Measurements from ENCODE around the gene PIP4K2A. TPM values are rescaled to one million over a fixed set of nuclear protein-coding genes. Genes with fewer than 3 reads are reported as not detected.
A peak's percentile ranks its signal among the peaks of the same experiment; 100 is the strongest.

PIP4K2A gene
- total RNA-seq, 6 donors from 2014 or later = 20.5 to 70.2 (median 34.4) TPM

- no peaks in the 10 kb centered on the region for H3K36me3 ChIP-seq
- H3K4me3 ChIP-seq = no peak overlapping the region
- no peak for DNase-seq
- WGBS, 2 donors = 95 to 98% methylated on average over 5 of the region's 5 CpGs
- no peaks in the 10 kb centered on the region for H3K9me3 ChIP-seq
- H3K4me1 ChIP-seq = peaks cover 13 to 20% (median 19%) of the 10 kb centered on the region in 4 donors
- no peaks in the 10 kb centered on the region for H3K27me3 ChIP-seq
- H3K27ac ChIP-seq = peak overlapping the region in 1 of 4 donors; percentile 27
- TF ChIP-seq POLR2AphosphoS5 (IDR thresholded peaks at IDR 0.05) = no peak
- no peak for ATAC-seq (ENCODE audit: low FRiP score in 2 of 2)
Observed at GRCh38 chr10:22601618-22602017, 112.8 kb downstream of the PIP4K2A start.

GRCh38 chr10:22599636-22600228 is 114.6 kb downstream of the PIP4K2A start:
- TF ChIP-seq EP300 (IDR thresholded peaks at IDR 0.05) = no peak
- TF ChIP-seq POLR2AphosphoS5 (IDR thresholded peaks at IDR 0.05) = no peak
- no peak for TF ChIP-seq CTCF (IDR thresholded peaks at IDR 0.05)
- TF ChIP-seq POLR2A (IDR thresholded peaks at IDR 0.05) = no peak
- H3K36me3 ChIP-seq = no peaks in the 10 kb centered on the region
- H3K27me3 ChIP-seq = no peaks in the 10 kb centered on the region
- peaks cover 9 to 15% (median 11%) of the 10 kb centered on the region in 4 donors for H3K4me1 ChIP-seq
- WGBS, 2 donors = 86 to 89% methylated on average over 11 of the region's 11 CpGs
- no peak for ATAC-seq (ENCODE audit: low FRiP score in 2 of 2)
- no peaks in the 10 kb centered on the region for H3K9me3 ChIP-seq
- no peak for DNase-seq
- H3K4me3 ChIP-seq = no peak overlapping the region
- H3K27ac ChIP-seq = peak overlapping the region in 1 of 4 donors; percentile 18

GRCh38 chr10:22599048-22599561 is 115.3 kb downstream of the PIP4K2A start:
- DNase-seq (no peak), ATAC-seq (ENCODE audit: low FRiP score in 2 of 2) (no peak)
- WGBS, 2 donors = 71 to 72% methylated on average over 4 of the region's 4 CpGs
- no peaks in the 10 kb centered on the region for H3K36me3 ChIP-seq
- H3K27ac ChIP-seq = peak overlapping the region in 1 of 4 donors; percentile 18
- no peak overlapping the region for H3K4me3 ChIP-seq
- H3K4me1 ChIP-seq = peaks cover 6 to 15% (median 9%) of the 10 kb centered on the region in 4 donors
- H3K9me3 ChIP-seq = no peaks in the 10 kb centered on the region
- no peaks in the 10 kb centered on the region for H3K27me3 ChIP-seq
- no peak for TF ChIP-seq POLR2AphosphoS5 (IDR thresholded peaks at IDR 0.05)

GRCh38 chr10:22598478-22598877 is 115.9 kb downstream of the PIP4K2A start:
- Histone ChIP-seq H3K27me3 (no peaks in the 10 kb centered on the region), H3K4me3 (no peak overlapping the region), H3K36me3 (no peaks in the 10 kb centered on the region), H3K9me3 (no peaks in the 10 kb centered on the region), H3K4me1 (peaks cover 6 to 15% (median 9%) of the 10 kb centered on the region in 4 donors), H3K27ac (peak overlapping the region in 2 of 4 donors; percentile 6 to 13)
- TF ChIP-seq POLR2A (IDR thresholded peaks at IDR 0.05) (no peak), POLR2AphosphoS5 (IDR thresholded peaks at IDR 0.05) (no peak), EP300 (IDR thresholded peaks at IDR 0.05) (no peak), CTCF (IDR thresholded peaks at IDR 0.05) (no peak)
- 62 to 73% methylated on average over 3 of the region's 3 CpGs for WGBS, 2 donors
- DNase-seq (no peak), ATAC-seq (ENCODE audit: low FRiP score in 2 of 2) (peak in 1 of 2 donors; percentile 46)

GRCh38 chr10:22597138-22597537 is 117.2 kb downstream of the PIP4K2A start:
- Histone ChIP-seq H3K9me3 (no peaks in the 10 kb centered on the region), H3K27ac (peak overlapping the region in 3 of 4 donors; percentile 6 to 39 (median 25)), H3K36me3 (no peaks in the 10 kb centered on the region), H3K4me3 (no peak overlapping the region), H3K27me3 (no peaks in the 10 kb centered on the region), H3K4me1 (peaks cover 6 to 17% (median 9%) of the 10 kb centered on the region in 4 donors)
- TF ChIP-seq POLR2A (IDR thresholded peaks at IDR 0.05) = peak in 1 of 4 donors; percentile 11
- TF ChIP-seq POLR2AphosphoS5 (IDR thresholded peaks at IDR 0.05) = peak in 1 of 2 donors; percentile 22
- no peak for TF ChIP-seq EP300 (IDR thresholded peaks at IDR 0.05)
- no peak for TF ChIP-seq CTCF (IDR thresholded peaks at IDR 0.05)
- WGBS, 2 donors = 59 to 65% methylated on average over 4 to 5 of the region's 5 CpGs
- ATAC-seq (ENCODE audit: low FRiP score in 2 of 2) (peak in 1 of 2 donors; percentile 34), DNase-seq (no peak)
